Stomach smooth muscle (tissue), 2 donors: Measurements from ENCODE around the gene PRM3.
A peak's percentile ranks its signal among the peaks of the same experiment; 100 is the strongest.
"Not testable (repeated sequence)": the region's sequence is repeated elsewhere in the genome, so short reads cannot be mapped to it uniquely, and the experiment has no call there.

Experiments used
- H3K27ac ChIP-seq: one replicate; pipeline ENCODE4 v1.7.0; 2013; ENCODE audit warnings: mild to moderate bottlenecking, low read length, inconsistent platforms
- H3K27me3 ChIP-seq, 2 donors: one replicate each; pipeline ENCODE4 v1.7.0; 2013; ENCODE audit warnings: low read length in 2 of 2; ENCODE audit not compliant: insufficient read depth in 2 of 2, control insufficient read depth in 1 of 2
- H3K36me3 ChIP-seq, 2 donors: one replicate each; pipeline ENCODE4 v1.7.0; 2013; ENCODE audit warnings: low read length in 2 of 2; ENCODE audit not compliant: control insufficient read depth in 2 of 2, insufficient read depth in 2 of 2
- H3K4me1 ChIP-seq: one replicate; pipeline ENCODE4 v1.7.0; 2013; ENCODE audit warnings: low read length; ENCODE audit not compliant: control insufficient read depth, insufficient read depth
- H3K4me3 ChIP-seq, 2 donors: one replicate each; pipeline ENCODE4 v1.7.0; 2013; ENCODE audit warnings: low read length in 2 of 2
- H3K9ac ChIP-seq, 2 donors: one replicate each; pipeline ENCODE4 v1.7.0; 2013; ENCODE audit warnings: low read length in 2 of 2, mild to moderate bottlenecking in 1 of 2
- H3K9me3 ChIP-seq, 2 donors: one replicate each; pipeline ENCODE4 v1.7.0; 2013; ENCODE audit warnings: low read length in 2 of 2; ENCODE audit not compliant: control insufficient read depth in 2 of 2
- donor health status: healthy.
- donor health status: Pancreatic carcinoma.

The PRM3 gene

GRCh38 chr16:11302977-11303376 lies 29.5 kb upstream of the PRM3 start:
- no peaks in the 10 kb centered on the region for H3K4me1 ChIP-seq
- no peaks in the 10 kb centered on the region for H3K36me3 ChIP-seq
- H3K27me3 ChIP-seq: no peaks in the 10 kb centered on the region
- no peak overlapping the region for H3K9ac ChIP-seq
- H3K4me3 ChIP-seq: no peak overlapping the region
- no peaks in the 10 kb centered on the region for H3K9me3 ChIP-seq
- no peak overlapping the region for H3K27ac ChIP-seq

- H3K27ac ChIP-seq: no peak overlapping the region
- no peaks in the 10 kb centered on the region for H3K9me3 ChIP-seq
- no peak overlapping the region for H3K4me3 ChIP-seq
- no peaks in the 10 kb centered on the region for H3K36me3 ChIP-seq
- H3K27me3 ChIP-seq: no peaks in the 10 kb centered on the region
- H3K9ac ChIP-seq: no peak overlapping the region
- H3K4me1 ChIP-seq: peaks cover 9% of the 10 kb centered on the region
Observed at GRCh38 chr16:11301645-11302501, 28.4 kb upstream of the PRM3 start.

GRCh38 chr16:11300560-11300892 lies 27.1 kb upstream of the PRM3 start:
- Histone ChIP-seq H3K36me3 (no peaks in the 10 kb centered on the region), H3K9ac (no peak overlapping the region), H3K9me3 (no peaks in the 10 kb centered on the region), H3K4me1 (peaks cover 12% of the 10 kb centered on the region), H3K4me3 (no peak overlapping the region), H3K27me3 (no peaks in the 10 kb centered on the region), H3K27ac (no peak overlapping the region)

- H3K36me3 ChIP-seq: no peaks in the 10 kb centered on the region
- H3K27me3 ChIP-seq: no peaks in the 10 kb centered on the region
- peaks cover 12% of the 10 kb centered on the region for H3K4me1 ChIP-seq
- no peak overlapping the region for H3K4me3 ChIP-seq
- H3K9me3 ChIP-seq: no peaks in the 10 kb centered on the region
- H3K9ac ChIP-seq: no peak overlapping the region
- H3K27ac ChIP-seq: no peak overlapping the region
Observed at GRCh38 chr16:11299865-11300559, 26.6 kb upstream of the PRM3 start.

GRCh38 chr16:11298950-11299547 lies 25.6 kb upstream of the PRM3 start:
- H3K4me1 ChIP-seq: peaks cover 12% of the 10 kb centered on the region
- H3K27me3 ChIP-seq, H3K9ac ChIP-seq, H3K27ac ChIP-seq, H3K9me3 ChIP-seq, H3K4me3 ChIP-seq, H3K36me3 ChIP-seq: not testable (repeated sequence)

GRCh38 chr16:11298143-11298900 lies 24.9 kb upstream of the PRM3 start:
- no peak overlapping the region for H3K4me3 ChIP-seq

GRCh38 chr16:11297492-11298142 lies 24.2 kb upstream of the PRM3 start:
- H3K4me1 ChIP-seq: peaks cover 12% of the 10 kb centered on the region
- H3K27ac ChIP-seq: no peak overlapping the region
- no peaks in the 10 kb centered on the region for H3K36me3 ChIP-seq
- H3K9ac ChIP-seq: no peak overlapping the region
- no peaks in the 10 kb centered on the region for H3K9me3 ChIP-seq
- no peaks in the 10 kb centered on the region for H3K27me3 ChIP-seq
- peak overlapping the region; percentile 4 to 64 for H3K4me3 ChIP-seq

More at GRCh38 chr16:11298143-11298900, 24.9 kb upstream of the PRM3 start:
- Histone ChIP-seq H3K36me3 (no peaks in the 10 kb centered on the region), H3K27ac (no peak overlapping the region), H3K27me3 (no peaks in the 10 kb centered on the region), H3K9ac (no peak overlapping the region), H3K9me3 (no peaks in the 10 kb centered on the region), H3K4me1 (peaks cover 12% of the 10 kb centered on the region)

GRCh38 chr16:11296706-11297491 lies 23.5 kb upstream of the PRM3 start:
- Histone ChIP-seq H3K9me3 (no peaks in the 10 kb centered on the region), H3K27ac (no peak overlapping the region), H3K27me3 (no peaks in the 10 kb centered on the region), H3K9ac (no peak overlapping the region), H3K4me1 (peaks cover 12% of the 10 kb centered on the region), H3K4me3 (peak overlapping the region; percentile 4 to 64), H3K36me3 (no peaks in the 10 kb centered on the region)

- Histone ChIP-seq H3K27ac (no peak overlapping the region), H3K9ac (no peak overlapping the region), H3K9me3 (no peaks in the 10 kb centered on the region), H3K27me3 (no peaks in the 10 kb centered on the region), H3K36me3 (no peaks in the 10 kb centered on the region), H3K4me1 (peaks cover 12% of the 10 kb centered on the region), H3K4me3 (no peak overlapping the region)
Observed at GRCh38 chr16:11296351-11296705, 22.9 kb upstream of the PRM3 start.

GRCh38 chr16:11295672-11296071 lies 22.2 kb upstream of the PRM3 start:
- Histone ChIP-seq H3K36me3 (no peaks in the 10 kb centered on the region), H3K9me3 (no peaks in the 10 kb centered on the region), H3K27me3 (no peaks in the 10 kb centered on the region), H3K4me3 (no peak overlapping the region), H3K4me1 (peaks cover 12% of the 10 kb centered on the region), H3K9ac (no peak overlapping the region), H3K27ac (no peak overlapping the region)
